H1 (cell line): ENCODE data around the gene SPAM1.

Experiments
- EZH2 ChIP-seq: fragments of 200-600 bp; sonication (generic); IDR thresholded peaks from 2 replicates; pipeline ENCODE4 v1.7.1; 2012; ENCODE audit warnings: low read depth, mild to moderate bottlenecking, moderate library complexity, low read length, inconsistent platforms; ENCODE audit not compliant: severe bottlenecking
- GABPA ChIP-seq: IDR thresholded peaks from 2 replicates; pipeline ENCODE4 v1.6.1; 2011; ENCODE audit warnings: mild to moderate bottlenecking, low read length, moderate library complexity, borderline replicate concordance; ENCODE audit not compliant: insufficient read depth
- POLR2A ChIP-seq, 2 experiments: IDR thresholded peaks; 1 replicate in 1 of 2; 2 replicates in 1 of 2; pipeline ENCODE4 v1.6.1; 2011; ENCODE audit warnings: low read depth in 2 of 2, low read length in 2 of 2, mild to moderate bottlenecking in 2 of 2; ENCODE audit errors: control extremely low read depth in 1 of 2
- RAD21 ChIP-seq, 2 experiments: IDR thresholded peaks in 1 of 2; conservative IDR thresholded peaks in 1 of 2; 2 replicates each; pipeline ENCODE4 v1.6.1; 2011; ENCODE audit warnings: low read depth in 2 of 2, low read length in 2 of 2, improper control_type of control experiment in 1 of 2, inconsistent platforms in 1 of 2, mild to moderate bottlenecking in 1 of 2, moderate library complexity in 1 of 2
- TF ChIP-seq, protein P1 (sequence below), 3 experiments: IDR thresholded peaks; 1 replicate in 2 of 3; 2 replicates in 1 of 3; pipeline versions ENCODE4 v1.5.1 to v1.6.1; 2011; ENCODE audit warnings: low read length in 3 of 3, mild to moderate bottlenecking in 3 of 3, inconsistent platforms in 2 of 3, low read depth in 1 of 3, moderate library complexity in 1 of 3; ENCODE audit not compliant: insufficient read depth in 1 of 3; ENCODE audit errors: control extremely low read depth in 1 of 3

DNA sequence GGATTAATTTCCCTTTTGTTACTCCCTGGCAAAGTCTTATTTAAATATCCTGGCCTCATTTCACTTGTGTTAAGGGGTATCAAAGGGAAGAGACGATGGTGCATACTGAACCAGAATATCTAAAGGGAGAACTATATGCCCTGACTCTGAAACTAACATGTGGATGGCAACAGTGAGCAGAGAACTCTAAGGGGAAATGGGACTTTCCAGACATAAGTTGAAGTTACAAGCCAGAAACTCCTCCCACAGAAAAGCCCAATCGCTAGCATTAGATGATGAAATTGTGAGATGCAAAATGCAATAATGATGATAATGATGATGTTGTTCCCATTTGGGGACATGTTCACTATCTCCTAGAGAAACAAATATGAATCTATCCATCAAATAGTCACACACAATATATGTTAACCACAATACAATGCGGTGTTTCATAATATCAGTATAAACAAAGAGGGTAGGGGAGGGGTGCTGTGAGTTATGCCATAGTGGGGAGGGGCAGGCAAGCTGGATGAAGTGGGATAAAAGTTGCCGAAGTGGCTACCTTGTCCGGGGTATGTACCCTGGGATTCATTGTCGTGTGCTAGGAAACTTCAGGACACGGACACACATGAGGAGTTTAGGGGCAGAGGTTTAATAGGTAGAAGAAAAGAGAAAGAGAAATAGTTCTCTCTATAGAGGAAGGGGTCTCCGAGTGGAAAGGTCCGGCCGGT lies 70.7 kb downstream of the SPAM1 start:
- TF ChIP-seq RAD21 (IDR thresholded peaks at IDR 0.05 in 1 of 2, conservative IDR thresholded peaks at IDR 0.05 in 1 of 2; ENCODE audit: low read depth in 2 of 2, low read length in 2 of 2) (no peak), POLR2A (IDR thresholded peaks at IDR 0.05; ENCODE audit: control extremely low read depth in 1 of 2, low read depth in 2 of 2, low read length in 2 of 2) (no peak), GABPA (no peak), EZH2 (no peak)
- TF ChIP-seq, protein P1, sequence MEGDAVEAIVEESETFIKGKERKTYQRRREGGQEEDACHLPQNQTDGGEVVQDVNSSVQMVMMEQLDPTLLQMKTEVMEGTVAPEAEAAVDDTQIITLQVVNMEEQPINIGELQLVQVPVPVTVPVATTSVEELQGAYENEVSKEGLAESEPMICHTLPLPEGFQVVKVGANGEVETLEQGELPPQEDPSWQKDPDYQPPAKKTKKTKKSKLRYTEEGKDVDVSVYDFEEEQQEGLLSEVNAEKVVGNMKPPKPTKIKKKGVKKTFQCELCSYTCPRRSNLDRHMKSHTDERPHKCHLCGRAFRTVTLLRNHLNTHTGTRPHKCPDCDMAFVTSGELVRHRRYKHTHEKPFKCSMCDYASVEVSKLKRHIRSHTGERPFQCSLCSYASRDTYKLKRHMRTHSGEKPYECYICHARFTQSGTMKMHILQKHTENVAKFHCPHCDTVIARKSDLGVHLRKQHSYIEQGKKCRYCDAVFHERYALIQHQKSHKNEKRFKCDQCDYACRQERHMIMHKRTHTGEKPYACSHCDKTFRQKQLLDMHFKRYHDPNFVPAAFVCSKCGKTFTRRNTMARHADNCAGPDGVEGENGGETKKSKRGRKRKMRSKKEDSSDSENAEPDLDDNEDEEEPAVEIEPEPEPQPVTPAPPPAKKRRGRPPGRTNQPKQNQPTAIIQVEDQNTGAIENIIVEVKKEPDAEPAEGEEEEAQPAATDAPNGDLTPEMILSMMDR (IDR thresholded peaks at IDR 0.05; ENCODE audit: control extremely low read depth in 1 of 3, insufficient read depth in 1 of 3, low read depth in 1 of 3, low read length in 3 of 3): no peak
